WTC11 (cell line): ENCODE results near the gene FNDC5. TPM values are rescaled to one million over a fixed set of nuclear protein-coding genes. Genes with fewer than 3 reads are reported as not detected.

Experiments
- ATAC-seq: fragments of 200-7000 bp; cut with Tn5 transposase; 2 replicates; pipeline ENCODE4 v1.10.0; 2021; ENCODE audit warnings: mild to moderate bottlenecking, moderate library complexity
- CTCF ChIA-PET: fragments of 300-600 bp; sonication (Branson Sonifier 250); formaldehyde crosslinking; loops from one replicate; lab custom pipeline; 2021; ENCODE audit warnings: antibody characterized with exemption; lab: Charles Lee
- POLR2A ChIA-PET: fragments of 350-600 bp; sonication (Branson Sonifier 250); formaldehyde crosslinking; loops from one replicate; lab custom pipeline; 2021; ENCODE audit warnings: antibody characterized with exemption; lab: Charles Lee
- DNase-seq: peaks from one replicate; pipeline ENCODE4 v3.0.0; 2021; ENCODE audit warnings: low spot score
- H3K27ac Mint-ChIP-seq: 2 replicates; pipeline ENCODE4 v1.8.0; 2021; ENCODE audit warnings: mixed read lengths
- H3K27me3 Mint-ChIP-seq: 2 replicates; pipeline ENCODE4 v1.8.0; 2021; ENCODE audit warnings: low read depth, mild to moderate bottlenecking, moderate library complexity, mixed read lengths
- H3K36me3 Mint-ChIP-seq: 2 replicates; pipeline ENCODE4 v1.8.0; 2021; ENCODE audit warnings: mixed read lengths
- H3K4me1 Mint-ChIP-seq: 2 replicates; pipeline ENCODE4 v1.8.0; 2022; ENCODE audit warnings: mixed read lengths
- H3K4me3 Mint-ChIP-seq: 2 replicates; pipeline ENCODE4 v1.8.0; 2021; ENCODE audit warnings: mild to moderate bottlenecking, moderate library complexity, mixed read lengths
- H3K9me3 Mint-ChIP-seq: 2 replicates; pipeline ENCODE4 v1.8.0; 2021; ENCODE audit warnings: mixed read lengths
- ATF1 ChIP-seq: sonication (generic); formaldehyde crosslinking; IDR thresholded peaks from 2 replicates; pipeline ENCODE4 v1.8.1; 2023; ENCODE audit warnings: mild to moderate bottlenecking, moderate library complexity, missing genetic modification reagents
- ELF4 ChIP-seq: sonication (generic); formaldehyde crosslinking; IDR thresholded peaks from 2 replicates; pipeline ENCODE4 v1.8.1; 2022; ENCODE audit warnings: low read depth, mild to moderate bottlenecking, moderate library complexity, missing genetic modification reagents
- ESRRA ChIP-seq: sonication (generic); formaldehyde crosslinking; IDR thresholded peaks from 2 replicates; pipeline ENCODE4 v1.8.1; 2022; ENCODE audit warnings: mild to moderate bottlenecking, missing genetic modification reagents, borderline replicate concordance
- FOXK1 ChIP-seq: sonication (generic); formaldehyde crosslinking; IDR thresholded peaks from 2 replicates; pipeline ENCODE4 v1.8.0; 2022; ENCODE audit warnings: mild to moderate bottlenecking, moderate library complexity, missing genetic modification reagents
- GRHL2 ChIP-seq: fragments of 250-450 bp; sonication (Bioruptor Pico); IDR thresholded peaks from 2 replicates; pipeline ENCODE4 v1.8.0; 2022; ENCODE audit warnings: mild to moderate bottlenecking, moderate library complexity; ENCODE audit not compliant: insufficient replicate concordance, severe bottlenecking
- NFATC4 ChIP-seq: fragments of 250-450 bp; sonication (Bioruptor Pico); IDR thresholded peaks from 2 replicates; pipeline ENCODE4 v1.9.0; 2021; ENCODE audit warnings: mild to moderate bottlenecking
- NFE2L1 ChIP-seq: sonication (generic); formaldehyde crosslinking; IDR thresholded peaks from 2 replicates; pipeline ENCODE4 v1.8.1; 2023; ENCODE audit warnings: missing genetic modification reagents
- RELA ChIP-seq: sonication (generic); formaldehyde crosslinking; IDR thresholded peaks from 2 replicates; pipeline ENCODE4 v1.8.1; 2022; ENCODE audit warnings: missing genetic modification reagents, mild to moderate bottlenecking, borderline replicate concordance
- SMAD4 ChIP-seq: sonication (generic); formaldehyde crosslinking; IDR thresholded peaks from 2 replicates; pipeline ENCODE4 v1.8.0; 2022; ENCODE audit warnings: mild to moderate bottlenecking, missing genetic modification reagents
- SOX15 ChIP-seq: fragments of 250-450 bp; sonication (Bioruptor Pico); IDR thresholded peaks from 2 replicates; pipeline ENCODE4 v1.9.0; 2021; ENCODE audit warnings: mild to moderate bottlenecking
- ZNF263 ChIP-seq: sonication (generic); formaldehyde crosslinking; IDR thresholded peaks from 2 replicates; pipeline ENCODE4 v1.8.1; 2022; ENCODE audit warnings: low read depth, mild to moderate bottlenecking, moderate library complexity, missing genetic modification reagents
- ZNF317 ChIP-seq: sonication (generic); formaldehyde crosslinking; IDR thresholded peaks from 2 replicates; pipeline ENCODE4 v1.8.1; 2023; ENCODE audit warnings: low read depth, mild to moderate bottlenecking, moderate library complexity, missing genetic modification reagents, borderline replicate concordance
- ZNF671 ChIP-seq: fragments of 250-450 bp; sonication (Bioruptor Pico); IDR thresholded peaks from 2 replicates; pipeline ENCODE4 v1.8.0; 2021; ENCODE audit warnings: mild to moderate bottlenecking
- total RNA-seq: library from RNA; stranded (reverse); gene quantifications from 3 replicates; pipeline ENCODE4 v1.2.3, GENCODE V29; 2021
- TF ChIP-seq, protein P1 (sequence below): sonication (generic); formaldehyde crosslinking; IDR thresholded peaks from 2 replicates; pipeline ENCODE4 v1.8.1; 2023; ENCODE audit warnings: mild to moderate bottlenecking, missing genetic modification reagents, moderate library complexity
- TF ChIP-seq, protein P2 (sequence below): sonication (generic); formaldehyde crosslinking; IDR thresholded peaks from 2 replicates; pipeline ENCODE4 v1.8.1; 2023; ENCODE audit warnings: mild to moderate bottlenecking, missing genetic modification reagents
- TF ChIP-seq, protein P3 (sequence below): sonication (generic); formaldehyde crosslinking; IDR thresholded peaks from 2 replicates; pipeline ENCODE4 v1.8.0; 2022; ENCODE audit warnings: mild to moderate bottlenecking, missing genetic modification reagents
- TF ChIP-seq, protein P4 (sequence below): sonication (generic); formaldehyde crosslinking; IDR thresholded peaks from 2 replicates; pipeline ENCODE4 v1.8.1; 2023; ENCODE audit warnings: mild to moderate bottlenecking, missing genetic modification reagents, moderate library complexity
- TF ChIP-seq, protein P5 (sequence below): fragments of 250-450 bp; sonication (Bioruptor Pico); IDR thresholded peaks from 2 replicates; pipeline ENCODE4 v1.9.0; 2021; ENCODE audit warnings: mild to moderate bottlenecking, borderline replicate concordance
- TF ChIP-seq, protein P6 (sequence below): sonication (generic); formaldehyde crosslinking; IDR thresholded peaks from 2 replicates; pipeline ENCODE4 v1.8.1; 2022; ENCODE audit warnings: missing genetic modification reagents, borderline replicate concordance
- TF ChIP-seq, protein P7 (sequence below): sonication (generic); formaldehyde crosslinking; IDR thresholded peaks from 2 replicates; pipeline ENCODE4 v1.8.0; 2023; ENCODE audit warnings: missing genetic modification reagents, mild to moderate bottlenecking, borderline replicate concordance

Gene FNDC5
- total RNA-seq, 1 experiment from 2014 or later, result 1.2 TPM

DNA sequence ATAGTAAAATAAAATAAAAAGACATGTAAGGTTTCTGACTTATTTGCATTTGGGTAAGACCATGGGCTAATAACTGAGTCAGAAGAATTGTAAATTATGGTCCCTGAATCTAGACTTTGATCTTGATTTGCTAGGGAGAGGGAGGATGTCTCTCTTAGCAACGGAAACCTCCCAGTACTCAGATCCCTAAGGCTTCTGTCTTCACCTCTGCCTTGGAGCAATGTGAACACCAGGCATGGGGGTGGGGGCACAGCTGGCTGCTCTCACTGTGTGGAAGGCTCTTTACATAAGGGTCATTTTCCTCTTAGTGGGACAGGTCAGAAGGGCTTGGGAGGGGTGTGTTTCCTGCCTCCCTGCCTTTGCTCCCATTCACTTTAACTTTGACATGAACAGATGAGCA, 47.5 kb upstream of the FNDC5 start:
- H3K4me3 Mint-ChIP-seq, result no peak overlapping the region
- H3K36me3 Mint-ChIP-seq, result no peaks in the 10 kb centered on the region
- peaks cover 2% of the 10 kb centered on the region; the same call in 1 of the 2 replicates for H3K4me1 Mint-ChIP-seq
- TF ChIP-seq, protein P1, sequence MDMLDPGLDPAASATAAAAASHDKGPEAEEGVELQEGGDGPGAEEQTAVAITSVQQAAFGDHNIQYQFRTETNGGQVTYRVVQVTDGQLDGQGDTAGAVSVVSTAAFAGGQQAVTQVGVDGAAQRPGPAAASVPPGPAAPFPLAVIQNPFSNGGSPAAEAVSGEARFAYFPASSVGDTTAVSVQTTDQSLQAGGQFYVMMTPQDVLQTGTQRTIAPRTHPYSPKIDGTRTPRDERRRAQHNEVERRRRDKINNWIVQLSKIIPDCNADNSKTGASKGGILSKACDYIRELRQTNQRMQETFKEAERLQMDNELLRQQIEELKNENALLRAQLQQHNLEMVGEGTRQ, result no peak
- no peak for TF ChIP-seq ATF1
- peaks cover 26% of the 10 kb centered on the region for H3K27me3 Mint-ChIP-seq
- no peak overlapping the region for H3K27ac Mint-ChIP-seq
- POLR2A ChIA-PET, result no interaction called here
- DNase-seq (no peak), ATAC-seq (no peak)
- H3K9me3 Mint-ChIP-seq, result no peaks in the 10 kb centered on the region
- CTCF ChIA-PET, result interaction anchor here (0.7 to 1.8 kb wide), 5 partner anchors 25 to 1149 kb away, joined by 3 to 8 read pairs (median 5); no protein-coding TSS in a partner anchor

DNA sequence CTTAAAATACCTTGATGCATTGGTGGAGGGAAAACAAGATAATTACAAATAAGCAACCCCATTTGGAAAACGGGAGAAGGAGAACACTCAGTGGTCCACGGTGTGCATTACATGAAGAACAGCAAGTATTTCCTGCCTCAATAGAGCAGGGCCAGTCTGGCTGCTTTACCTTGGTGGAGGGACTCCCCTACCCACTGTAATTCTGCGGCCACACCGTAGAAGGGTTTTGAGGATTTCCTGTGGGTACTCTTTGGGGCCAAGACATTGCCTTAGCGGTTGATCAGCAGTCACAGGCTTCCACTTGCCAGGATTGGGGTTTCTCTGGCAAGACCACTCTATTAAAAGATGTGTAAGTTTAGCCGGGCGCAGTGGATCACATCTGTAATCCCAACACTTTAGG, 46.8 kb upstream of the FNDC5 start:
- Mint-ChIP-seq H3K36me3 (no peaks in the 10 kb centered on the region), H3K27me3 (peaks cover 19% of the 10 kb centered on the region), H3K4me1 (peaks cover 2% of the 10 kb centered on the region; the same call in 1 of the 2 replicates), H3K4me3 (no peak overlapping the region), H3K9me3 (no peaks in the 10 kb centered on the region), H3K27ac (no peak overlapping the region)
- ATAC-seq, result no peak
- POLR2A ChIA-PET, result no interaction called here
- CTCF ChIA-PET, result interaction anchor here (0.8 to 1.2 kb wide), 2 partner anchors 31 to 41 kb away, joined by 3 to 4 read pairs; no protein-coding TSS in a partner anchor
- no peak for DNase-seq
- TF ChIP-seq, protein P2, sequence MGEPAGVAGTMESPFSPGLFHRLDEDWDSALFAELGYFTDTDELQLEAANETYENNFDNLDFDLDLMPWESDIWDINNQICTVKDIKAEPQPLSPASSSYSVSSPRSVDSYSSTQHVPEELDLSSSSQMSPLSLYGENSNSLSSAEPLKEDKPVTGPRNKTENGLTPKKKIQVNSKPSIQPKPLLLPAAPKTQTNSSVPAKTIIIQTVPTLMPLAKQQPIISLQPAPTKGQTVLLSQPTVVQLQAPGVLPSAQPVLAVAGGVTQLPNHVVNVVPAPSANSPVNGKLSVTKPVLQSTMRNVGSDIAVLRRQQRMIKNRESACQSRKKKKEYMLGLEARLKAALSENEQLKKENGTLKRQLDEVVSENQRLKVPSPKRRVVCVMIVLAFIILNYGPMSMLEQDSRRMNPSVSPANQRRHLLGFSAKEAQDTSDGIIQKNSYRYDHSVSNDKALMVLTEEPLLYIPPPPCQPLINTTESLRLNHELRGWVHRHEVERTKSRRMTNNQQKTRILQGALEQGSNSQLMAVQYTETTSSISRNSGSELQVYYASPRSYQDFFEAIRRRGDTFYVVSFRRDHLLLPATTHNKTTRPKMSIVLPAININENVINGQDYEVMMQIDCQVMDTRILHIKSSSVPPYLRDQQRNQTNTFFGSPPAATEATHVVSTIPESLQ (CRISPR knock-in tag), result no peak
- TF ChIP-seq SOX15 (CRISPR knock-in tag) (no peak), NFE2L1 (no peak), ZNF317 (CRISPR knock-in tag) (no peak), FOXK1 (CRISPR knock-in tag) (no peak), ELF4 (CRISPR knock-in tag) (no peak), GRHL2 (CRISPR knock-in tag) (no peak), ESRRA (no peak), SMAD4 (CRISPR knock-in tag) (no peak), ZNF671 (no peak), ZNF263 (CRISPR knock-in tag) (no peak), NFATC4 (CRISPR knock-in tag) (no peak), RELA (CRISPR knock-in tag) (no peak), ATF1 (no peak)
- TF ChIP-seq, protein P3, sequence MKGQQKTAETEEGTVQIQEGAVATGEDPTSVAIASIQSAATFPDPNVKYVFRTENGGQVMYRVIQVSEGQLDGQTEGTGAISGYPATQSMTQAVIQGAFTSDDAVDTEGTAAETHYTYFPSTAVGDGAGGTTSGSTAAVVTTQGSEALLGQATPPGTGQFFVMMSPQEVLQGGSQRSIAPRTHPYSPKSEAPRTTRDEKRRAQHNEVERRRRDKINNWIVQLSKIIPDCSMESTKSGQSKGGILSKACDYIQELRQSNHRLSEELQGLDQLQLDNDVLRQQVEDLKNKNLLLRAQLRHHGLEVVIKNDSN (CRISPR knock-in tag), result no peak
- TF ChIP-seq, protein P4, sequence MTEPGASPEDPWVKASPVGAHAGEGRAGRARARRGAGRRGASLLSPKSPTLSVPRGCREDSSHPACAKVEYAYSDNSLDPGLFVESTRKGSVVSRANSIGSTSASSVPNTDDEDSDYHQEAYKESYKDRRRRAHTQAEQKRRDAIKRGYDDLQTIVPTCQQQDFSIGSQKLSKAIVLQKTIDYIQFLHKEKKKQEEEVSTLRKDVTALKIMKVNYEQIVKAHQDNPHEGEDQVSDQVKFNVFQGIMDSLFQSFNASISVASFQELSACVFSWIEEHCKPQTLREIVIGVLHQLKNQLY (CRISPR knock-in tag), result no peak
- TF ChIP-seq, protein P5, sequence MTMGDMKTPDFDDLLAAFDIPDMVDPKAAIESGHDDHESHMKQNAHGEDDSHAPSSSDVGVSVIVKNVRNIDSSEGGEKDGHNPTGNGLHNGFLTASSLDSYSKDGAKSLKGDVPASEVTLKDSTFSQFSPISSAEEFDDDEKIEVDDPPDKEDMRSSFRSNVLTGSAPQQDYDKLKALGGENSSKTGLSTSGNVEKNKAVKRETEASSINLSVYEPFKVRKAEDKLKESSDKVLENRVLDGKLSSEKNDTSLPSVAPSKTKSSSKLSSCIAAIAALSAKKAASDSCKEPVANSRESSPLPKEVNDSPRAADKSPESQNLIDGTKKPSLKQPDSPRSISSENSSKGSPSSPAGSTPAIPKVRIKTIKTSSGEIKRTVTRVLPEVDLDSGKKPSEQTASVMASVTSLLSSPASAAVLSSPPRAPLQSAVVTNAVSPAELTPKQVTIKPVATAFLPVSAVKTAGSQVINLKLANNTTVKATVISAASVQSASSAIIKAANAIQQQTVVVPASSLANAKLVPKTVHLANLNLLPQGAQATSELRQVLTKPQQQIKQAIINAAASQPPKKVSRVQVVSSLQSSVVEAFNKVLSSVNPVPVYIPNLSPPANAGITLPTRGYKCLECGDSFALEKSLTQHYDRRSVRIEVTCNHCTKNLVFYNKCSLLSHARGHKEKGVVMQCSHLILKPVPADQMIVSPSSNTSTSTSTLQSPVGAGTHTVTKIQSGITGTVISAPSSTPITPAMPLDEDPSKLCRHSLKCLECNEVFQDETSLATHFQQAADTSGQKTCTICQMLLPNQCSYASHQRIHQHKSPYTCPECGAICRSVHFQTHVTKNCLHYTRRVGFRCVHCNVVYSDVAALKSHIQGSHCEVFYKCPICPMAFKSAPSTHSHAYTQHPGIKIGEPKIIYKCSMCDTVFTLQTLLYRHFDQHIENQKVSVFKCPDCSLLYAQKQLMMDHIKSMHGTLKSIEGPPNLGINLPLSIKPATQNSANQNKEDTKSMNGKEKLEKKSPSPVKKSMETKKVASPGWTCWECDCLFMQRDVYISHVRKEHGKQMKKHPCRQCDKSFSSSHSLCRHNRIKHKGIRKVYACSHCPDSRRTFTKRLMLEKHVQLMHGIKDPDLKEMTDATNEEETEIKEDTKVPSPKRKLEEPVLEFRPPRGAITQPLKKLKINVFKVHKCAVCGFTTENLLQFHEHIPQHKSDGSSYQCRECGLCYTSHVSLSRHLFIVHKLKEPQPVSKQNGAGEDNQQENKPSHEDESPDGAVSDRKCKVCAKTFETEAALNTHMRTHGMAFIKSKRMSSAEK (CRISPR knock-in tag), result no peak
- TF ChIP-seq, protein P6, sequence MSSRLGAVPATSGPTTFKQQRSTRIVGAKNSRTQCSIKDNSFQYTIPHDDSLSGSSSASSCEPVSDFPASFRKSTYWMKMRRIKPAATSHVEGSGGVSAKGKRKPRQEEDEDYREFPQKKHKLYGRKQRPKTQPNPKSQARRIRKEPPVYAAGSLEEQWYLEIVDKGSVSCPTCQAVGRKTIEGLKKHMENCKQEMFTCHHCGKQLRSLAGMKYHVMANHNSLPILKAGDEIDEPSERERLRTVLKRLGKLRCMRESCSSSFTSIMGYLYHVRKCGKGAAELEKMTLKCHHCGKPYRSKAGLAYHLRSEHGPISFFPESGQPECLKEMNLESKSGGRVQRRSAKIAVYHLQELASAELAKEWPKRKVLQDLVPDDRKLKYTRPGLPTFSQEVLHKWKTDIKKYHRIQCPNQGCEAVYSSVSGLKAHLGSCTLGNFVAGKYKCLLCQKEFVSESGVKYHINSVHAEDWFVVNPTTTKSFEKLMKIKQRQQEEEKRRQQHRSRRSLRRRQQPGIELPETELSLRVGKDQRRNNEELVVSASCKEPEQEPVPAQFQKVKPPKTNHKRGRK (CRISPR knock-in tag), result no peak
- TF ChIP-seq, protein P7, sequence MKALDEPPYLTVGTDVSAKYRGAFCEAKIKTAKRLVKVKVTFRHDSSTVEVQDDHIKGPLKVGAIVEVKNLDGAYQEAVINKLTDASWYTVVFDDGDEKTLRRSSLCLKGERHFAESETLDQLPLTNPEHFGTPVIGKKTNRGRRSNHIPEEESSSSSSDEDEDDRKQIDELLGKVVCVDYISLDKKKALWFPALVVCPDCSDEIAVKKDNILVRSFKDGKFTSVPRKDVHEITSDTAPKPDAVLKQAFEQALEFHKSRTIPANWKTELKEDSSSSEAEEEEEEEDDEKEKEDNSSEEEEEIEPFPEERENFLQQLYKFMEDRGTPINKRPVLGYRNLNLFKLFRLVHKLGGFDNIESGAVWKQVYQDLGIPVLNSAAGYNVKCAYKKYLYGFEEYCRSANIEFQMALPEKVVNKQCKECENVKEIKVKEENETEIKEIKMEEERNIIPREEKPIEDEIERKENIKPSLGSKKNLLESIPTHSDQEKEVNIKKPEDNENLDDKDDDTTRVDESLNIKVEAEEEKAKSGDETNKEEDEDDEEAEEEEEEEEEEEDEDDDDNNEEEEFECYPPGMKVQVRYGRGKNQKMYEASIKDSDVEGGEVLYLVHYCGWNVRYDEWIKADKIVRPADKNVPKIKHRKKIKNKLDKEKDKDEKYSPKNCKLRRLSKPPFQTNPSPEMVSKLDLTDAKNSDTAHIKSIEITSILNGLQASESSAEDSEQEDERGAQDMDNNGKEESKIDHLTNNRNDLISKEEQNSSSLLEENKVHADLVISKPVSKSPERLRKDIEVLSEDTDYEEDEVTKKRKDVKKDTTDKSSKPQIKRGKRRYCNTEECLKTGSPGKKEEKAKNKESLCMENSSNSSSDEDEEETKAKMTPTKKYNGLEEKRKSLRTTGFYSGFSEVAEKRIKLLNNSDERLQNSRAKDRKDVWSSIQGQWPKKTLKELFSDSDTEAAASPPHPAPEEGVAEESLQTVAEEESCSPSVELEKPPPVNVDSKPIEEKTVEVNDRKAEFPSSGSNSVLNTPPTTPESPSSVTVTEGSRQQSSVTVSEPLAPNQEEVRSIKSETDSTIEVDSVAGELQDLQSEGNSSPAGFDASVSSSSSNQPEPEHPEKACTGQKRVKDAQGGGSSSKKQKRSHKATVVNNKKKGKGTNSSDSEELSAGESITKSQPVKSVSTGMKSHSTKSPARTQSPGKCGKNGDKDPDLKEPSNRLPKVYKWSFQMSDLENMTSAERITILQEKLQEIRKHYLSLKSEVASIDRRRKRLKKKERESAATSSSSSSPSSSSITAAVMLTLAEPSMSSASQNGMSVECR (CRISPR knock-in tag), result no peak
